Measurements from ENCODE around the gene UBE2N. TPM values are rescaled to one million over a fixed set of nuclear protein-coding genes. Genes with fewer than 3 reads are reported as not detected.

The UBE2N gene
- total RNA-seq, 1 donor from 2014 or later, result 118 TPM

DNA sequence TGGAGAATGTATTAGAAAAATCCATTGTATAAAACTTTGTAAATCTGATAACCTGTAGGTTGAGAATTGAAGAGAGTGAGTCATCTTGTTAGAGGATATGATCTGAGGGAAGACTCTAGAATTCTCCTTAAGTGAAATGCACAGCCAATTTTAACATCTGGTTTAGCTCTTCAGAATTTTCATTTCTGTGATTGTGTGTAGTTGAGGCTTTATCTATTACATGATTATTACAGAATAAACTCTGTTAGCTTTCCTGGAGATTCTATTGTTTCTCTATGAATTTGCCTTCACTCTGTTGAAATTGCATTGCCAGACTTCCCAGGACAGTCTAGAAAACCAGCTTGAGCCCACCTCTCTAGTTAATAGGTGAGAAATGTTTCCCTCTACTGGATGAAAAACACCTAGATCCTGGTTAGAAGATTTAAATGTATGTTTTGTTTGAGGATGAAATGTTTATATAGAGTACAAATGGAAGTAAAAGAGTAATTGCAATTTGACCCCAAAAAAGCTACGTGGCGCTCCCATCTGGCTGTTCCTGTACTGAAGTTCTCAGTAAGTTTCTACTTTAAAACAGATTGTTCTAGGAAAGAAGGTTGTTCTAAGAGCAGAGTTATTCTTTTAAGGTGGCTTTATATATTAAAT is 61.1 kb downstream of the UBE2N start:
- peak; percentile 60 to 70 for DNase-seq (ENCODE audit: low read depth in 2 of 2)

DNA sequence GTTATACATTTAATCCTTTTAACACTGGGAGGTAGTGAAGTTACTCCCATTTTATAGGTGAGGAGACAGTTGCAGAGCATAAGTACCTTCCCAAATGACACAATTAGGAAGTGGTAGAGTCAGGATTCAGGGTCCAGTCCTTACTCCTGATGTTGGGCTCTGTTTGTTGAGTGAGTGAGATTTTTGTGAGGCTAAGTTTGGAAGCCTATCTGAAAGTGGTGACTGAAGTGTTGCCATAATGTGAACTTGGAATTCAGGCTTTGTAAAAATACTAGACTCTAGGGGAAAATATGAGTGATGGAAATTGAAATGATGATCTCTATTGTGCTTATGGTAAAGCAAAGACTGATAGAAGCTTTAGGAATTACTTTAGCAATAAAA is 61.8 kb downstream of the UBE2N start:
- peak in 1 of 2 donors; percentile 38 for DNase-seq (ENCODE audit: low read depth in 2 of 2)

- peak in 1 of 2 donors; percentile 31 for DNase-seq (ENCODE audit: low read depth in 2 of 2)
Measured at GRCh38 chr12:93379326-93379980, 62.3 kb downstream of the UBE2N start.

GRCh38 chr12:93378998-93379325 is 62.8 kb downstream of the UBE2N start:
- no peak for DNase-seq (ENCODE audit: low read depth in 2 of 2)

DNA sequence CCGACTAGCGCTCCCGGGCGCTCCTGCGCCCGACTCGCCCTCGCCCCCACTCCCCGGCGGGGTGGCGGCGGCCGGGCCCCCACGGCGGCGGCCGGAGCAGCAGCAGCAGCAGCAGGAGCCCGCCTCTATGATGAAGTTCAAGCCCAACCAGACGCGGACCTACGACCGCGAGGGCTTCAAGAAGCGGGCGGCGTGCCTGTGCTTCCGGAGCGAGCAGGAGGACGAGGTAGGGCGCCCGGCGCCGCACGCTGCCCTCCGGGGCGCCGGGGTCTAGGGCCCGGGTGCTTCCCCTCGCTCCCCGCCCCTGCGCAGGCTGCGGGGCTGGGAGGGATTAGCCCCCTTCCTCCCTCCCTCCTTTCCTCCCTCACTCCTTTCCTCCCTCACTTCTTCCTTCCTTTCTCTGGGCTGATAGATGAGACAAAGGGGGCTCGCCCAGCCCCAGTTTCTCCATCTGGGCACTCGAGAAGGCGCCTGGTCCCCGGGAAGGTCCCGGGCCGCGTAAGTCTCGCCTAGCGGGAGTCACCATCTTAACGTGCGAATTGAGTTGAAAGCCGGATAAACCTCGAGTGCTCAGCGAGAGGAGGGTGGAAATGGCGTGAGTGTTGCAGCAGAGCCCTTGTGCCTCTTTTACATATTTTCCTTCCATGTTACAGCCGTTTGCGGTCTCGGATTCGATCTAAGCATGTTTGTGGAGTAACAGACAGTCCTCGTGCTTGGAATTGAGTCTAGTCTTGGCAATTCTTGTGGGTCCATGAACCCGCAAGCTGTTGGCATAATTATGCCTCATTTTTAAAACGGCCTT is 63.4 kb downstream of the UBE2N start:
- peak in 1 of 2 donors; percentile 74 for DNase-seq (ENCODE audit: low read depth in 2 of 2)

GRCh38 chr12:93377252-93378195 is 64.2 kb downstream of the UBE2N start, which contains the start of gene NUDT4:
Gene NUDT4, plus strand, starts transcription at chr12:93377925. Its CDS starts 398 bp downstream, at chr12:93378323.
- DNase-seq (ENCODE audit: low read depth in 2 of 2), result peak; percentile 97 to 98

- DNase-seq (ENCODE audit: low read depth in 2 of 2), result peak in 1 of 2 donors; percentile 69
Measured at GRCh38 chr12:93376436-93377251, 65.1 kb downstream of the UBE2N start.

DNA sequence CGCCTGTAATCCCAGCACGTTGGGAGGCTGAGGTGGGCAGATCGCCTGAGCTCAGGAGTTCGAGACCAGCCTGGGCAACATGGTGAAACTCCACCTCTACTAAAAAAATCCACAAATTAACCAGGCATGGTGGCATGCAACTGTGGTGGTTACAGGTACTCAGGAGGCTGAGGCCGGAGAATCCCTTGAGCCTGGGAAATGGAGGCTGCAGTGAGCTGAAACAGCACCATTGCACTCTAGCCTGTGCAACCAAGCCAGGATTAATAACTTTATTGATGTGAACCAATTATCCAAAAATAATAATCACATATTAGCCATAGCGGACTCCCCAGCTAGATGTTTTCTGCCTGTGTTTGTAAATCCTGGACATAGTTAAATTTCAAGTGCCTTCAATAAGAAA is 65.8 kb downstream of the UBE2N start:
- DNase-seq (ENCODE audit: low read depth in 2 of 2), result no peak

DNA sequence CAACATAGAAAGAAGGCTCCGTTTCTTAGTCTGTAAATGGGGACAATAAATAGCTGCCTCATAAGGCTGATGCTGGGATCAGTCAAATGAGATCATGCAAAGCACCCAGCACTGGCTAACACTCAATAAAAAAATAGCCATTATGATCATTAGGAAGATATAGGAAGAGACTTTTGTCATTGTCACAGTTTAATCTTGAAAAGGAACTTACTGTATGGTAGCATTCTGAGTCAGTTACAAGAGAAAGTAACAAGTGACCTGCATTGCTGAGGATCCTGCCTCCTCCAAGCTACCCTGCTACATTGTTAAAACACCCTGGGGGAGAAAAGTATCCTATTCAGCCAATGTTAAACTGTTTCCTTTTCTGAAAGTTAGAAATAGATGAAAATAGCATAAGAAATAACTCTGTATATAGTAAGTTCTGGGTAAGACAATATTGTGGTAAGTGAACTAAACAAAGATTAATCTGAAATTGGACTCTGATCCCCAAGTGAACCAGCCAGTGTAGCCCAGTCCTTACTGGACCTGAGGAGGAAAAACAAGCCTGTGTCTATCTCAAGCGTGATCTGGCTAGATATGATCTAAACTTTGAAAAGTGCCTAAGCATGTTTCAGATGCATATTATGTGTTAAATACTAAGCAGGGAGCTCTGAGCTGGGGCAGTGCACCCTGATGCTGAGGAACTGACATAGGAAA is 67.6 kb downstream of the UBE2N start:
- no peak for DNase-seq (ENCODE audit: low read depth in 2 of 2)

- DNase-seq (ENCODE audit: low read depth in 2 of 2), result no peak
Measured at GRCh38 chr12:93370947-93371346, 70.8 kb downstream of the UBE2N start.

GRCh38 chr12:93369505-93369904 is 72.2 kb downstream of the UBE2N start:
- no peak for DNase-seq (ENCODE audit: low read depth in 2 of 2)

- DNase-seq (ENCODE audit: low read depth in 2 of 2), result no peak
Measured at GRCh38 chr12:93368766-93369165, 73.0 kb downstream of the UBE2N start.

- DNase-seq (ENCODE audit: low read depth in 2 of 2), result no peak
Measured at GRCh38 chr12:93366422-93366821, 75.3 kb downstream of the UBE2N start.

DNA sequence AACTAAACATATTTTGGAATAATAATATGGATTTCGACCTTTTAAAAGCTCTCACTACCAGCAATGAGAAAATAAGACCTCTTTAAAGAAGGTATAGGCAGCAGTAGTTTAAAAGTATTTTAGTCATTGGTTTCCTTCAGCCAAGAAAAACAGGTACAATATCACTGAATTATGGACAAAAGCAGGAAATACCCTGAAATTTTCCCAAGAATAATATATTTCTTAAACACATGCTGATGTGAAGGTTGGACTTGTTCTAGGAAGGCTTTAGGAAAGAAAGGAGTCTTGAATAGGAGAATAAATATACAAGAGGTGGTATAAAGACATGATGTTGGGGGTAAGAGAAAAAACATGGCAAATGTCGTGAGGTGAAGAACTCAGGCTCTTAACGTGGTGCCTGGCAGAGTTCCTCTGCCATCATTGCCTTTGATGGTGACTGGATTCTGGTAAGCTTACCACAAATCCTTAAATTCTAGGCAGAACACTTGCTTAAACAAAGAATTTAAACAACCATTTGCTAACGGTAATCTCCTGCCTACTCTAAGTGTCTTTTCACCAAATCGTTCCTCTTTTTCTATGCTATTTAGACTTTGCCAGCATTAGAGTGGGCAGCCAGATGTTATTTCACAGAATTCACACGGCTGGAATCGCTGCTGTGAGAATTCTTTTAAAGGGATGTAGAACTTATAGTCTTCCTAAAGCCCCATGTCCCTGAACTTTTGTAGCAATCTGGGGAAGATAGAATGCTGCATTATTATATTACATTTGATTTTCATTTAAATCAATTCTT is 75.9 kb downstream of the UBE2N start:
- peak; percentile 12 to 37 for DNase-seq (ENCODE audit: low read depth in 2 of 2)

DNA sequence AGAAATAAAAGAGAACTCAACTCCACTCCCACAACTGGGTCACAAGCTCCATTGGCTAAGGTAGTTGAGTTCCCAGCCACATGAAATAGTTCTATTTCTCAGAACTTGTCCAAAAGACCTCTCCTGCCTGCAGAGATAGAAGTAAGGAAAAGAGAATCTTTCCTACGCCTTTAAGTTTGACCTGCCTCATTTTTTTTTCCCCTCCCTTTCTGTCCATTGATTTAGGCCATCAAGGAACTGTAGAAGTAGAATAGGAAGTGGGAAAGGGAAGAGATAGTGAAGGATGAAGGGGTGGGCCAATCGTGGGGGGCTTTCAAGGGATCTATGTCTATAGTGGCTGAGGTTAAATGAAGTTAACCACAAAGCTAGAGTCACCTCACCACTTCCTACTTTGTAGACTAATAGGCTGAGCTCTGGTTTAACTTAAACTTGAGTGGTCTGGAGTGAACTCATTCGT is 77.9 kb downstream of the UBE2N start:
- no peak for DNase-seq (ENCODE audit: low read depth in 2 of 2)

DNA sequence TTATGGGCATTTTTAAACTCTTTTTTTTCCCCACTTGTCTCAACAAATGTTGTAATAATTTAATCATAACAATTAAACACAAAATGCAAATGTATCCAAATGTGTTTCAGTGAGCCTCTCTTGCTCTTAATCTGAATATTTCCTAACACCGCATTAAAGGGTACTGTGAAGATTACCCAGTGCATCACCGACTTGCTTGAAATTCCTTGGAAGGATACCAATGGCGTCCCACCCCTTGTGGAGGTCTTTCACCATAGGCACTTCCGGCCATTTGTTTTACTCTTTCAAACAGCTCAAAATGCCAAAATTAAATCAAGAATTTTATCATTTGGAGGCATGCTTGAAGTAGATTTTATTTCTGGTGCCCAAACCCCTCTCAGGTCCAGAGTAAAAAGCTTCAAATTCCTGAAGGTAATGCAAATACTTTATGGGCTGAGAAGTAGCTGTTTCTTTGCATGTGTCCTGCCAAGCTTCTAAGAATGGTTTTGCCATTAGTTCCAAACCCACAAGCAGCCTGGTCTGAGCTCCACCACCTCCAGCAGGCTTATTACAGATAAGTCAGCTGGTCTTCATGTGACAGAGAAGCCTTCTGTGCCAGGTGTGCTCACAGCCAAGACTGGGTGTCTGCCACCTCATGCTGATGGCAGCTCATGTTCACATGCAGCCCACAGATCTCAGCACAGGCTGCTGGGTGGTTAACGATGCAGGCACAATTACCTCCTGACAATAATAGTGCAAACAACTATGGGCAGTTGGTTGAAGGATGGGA is 80.4 kb downstream of the UBE2N start:
- no peak for DNase-seq (ENCODE audit: low read depth in 2 of 2)

- DNase-seq (ENCODE audit: low read depth in 2 of 2), result no peak
Measured at GRCh38 chr12:93360688-93361087, 81.1 kb downstream of the UBE2N start.

DNA sequence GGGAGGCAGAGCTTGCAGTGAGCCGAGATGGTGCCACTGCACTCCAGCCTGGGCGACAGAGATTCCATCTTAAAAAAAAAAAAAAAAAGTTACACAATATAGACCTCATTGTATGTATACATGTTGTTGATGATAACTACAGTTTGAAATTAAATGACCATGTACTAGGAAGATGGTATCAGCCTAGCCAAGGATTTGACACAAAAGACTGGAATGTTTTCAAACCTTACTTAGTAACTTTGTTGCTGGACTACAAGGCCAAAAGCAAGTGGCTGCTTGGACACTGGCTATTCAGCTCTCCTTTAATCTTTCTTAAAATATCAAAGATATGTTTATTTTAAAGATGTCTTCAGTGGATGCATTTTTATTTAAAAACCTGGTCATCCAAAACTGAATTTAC is 82.9 kb downstream of the UBE2N start:
- no peak for DNase-seq (ENCODE audit: low read depth in 2 of 2)

All from lung microvascular endothelial cell (primary cell).